A673 (cell line): Measurements from ENCODE around the gene STX1A.

Source experiments
- CTCF ChIP-seq: fragments of 300-800, 200-600 bp; sonication (generic); conservative IDR thresholded peaks from 2 replicates; pipeline ENCODE4 v1.5.1; 2017; ENCODE audit warnings: low read depth, mild to moderate bottlenecking, antibody characterized with exemption, low read length, moderate library complexity, mixed read lengths
- EZH2 ChIP-seq: fragments of 200-600 bp; sonication (generic); IDR thresholded peaks from 2 replicates; pipeline ENCODE4 v1.6.1; 2017; ENCODE audit warnings: borderline replicate concordance, low read depth, mild to moderate bottlenecking, mixed read lengths, antibody characterized with exemption, low read length; ENCODE audit not compliant: poor library complexity, severe bottlenecking

GRCh38 chr7:73718905-73719805, at the start of gene STX1A:
- no peak for TF ChIP-seq CTCF
- no peak for TF ChIP-seq EZH2
